HG02943 (cell line): ENCODE measurements around the gene IL10RB.
"Not testable (repeated sequence)": the region's sequence is repeated elsewhere in the genome, so short reads cannot be mapped to it uniquely, and the experiment has no call there.

ENCODE experiments used
- ATAC-seq: cut with Tn5 transposase; IDR thresholded peaks from one replicate; pipeline ENCODE4 v1.9.1; 2021; ENCODE audit warnings: mild to moderate bottlenecking, low read depth, moderate library complexity; ENCODE audit not compliant: unreplicated experiment

The IL10RB gene

DNA sequence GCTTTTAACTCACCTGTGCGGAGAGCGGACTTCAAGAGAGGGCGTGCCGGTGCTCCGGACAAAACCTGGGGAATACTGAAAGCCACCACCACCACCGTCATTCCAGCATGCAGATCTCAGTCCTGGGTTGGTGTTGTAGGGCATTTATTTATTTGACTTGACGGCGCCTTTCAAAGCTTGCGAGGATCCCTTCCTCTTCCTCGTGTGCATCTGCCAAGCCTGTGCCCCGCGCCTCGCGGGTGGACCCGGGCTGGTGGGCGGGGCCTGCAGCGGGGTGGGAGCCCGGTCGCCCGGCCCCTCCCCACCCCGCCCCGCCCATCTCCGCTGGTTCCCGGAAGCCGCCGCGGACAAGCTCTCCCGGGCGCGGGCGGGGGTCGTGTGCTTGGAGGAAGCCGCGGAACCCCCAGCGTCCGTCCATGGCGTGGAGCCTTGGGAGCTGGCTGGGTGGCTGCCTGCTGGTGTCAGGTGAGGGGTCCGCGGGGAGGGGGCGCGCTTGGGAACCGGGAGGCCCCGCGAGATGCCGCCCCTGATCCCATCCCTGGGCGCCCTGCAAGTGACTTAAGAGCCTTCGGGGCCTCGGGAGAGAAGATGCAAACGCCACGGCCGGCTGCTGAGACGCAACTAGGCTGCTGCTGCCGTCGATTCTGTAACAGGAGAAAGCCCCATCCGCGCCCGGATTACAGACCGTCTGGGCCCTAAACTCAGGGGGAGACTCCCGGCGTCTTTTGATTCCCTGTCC is at the start of gene IL10RB:
Gene IL10RB (plus strand): TSS at position 318 of the 739 bp plus-strand sequence. CDS start 99 bp downstream, at position 417.
- peak; percentile 35 for ATAC-seq

DNA sequence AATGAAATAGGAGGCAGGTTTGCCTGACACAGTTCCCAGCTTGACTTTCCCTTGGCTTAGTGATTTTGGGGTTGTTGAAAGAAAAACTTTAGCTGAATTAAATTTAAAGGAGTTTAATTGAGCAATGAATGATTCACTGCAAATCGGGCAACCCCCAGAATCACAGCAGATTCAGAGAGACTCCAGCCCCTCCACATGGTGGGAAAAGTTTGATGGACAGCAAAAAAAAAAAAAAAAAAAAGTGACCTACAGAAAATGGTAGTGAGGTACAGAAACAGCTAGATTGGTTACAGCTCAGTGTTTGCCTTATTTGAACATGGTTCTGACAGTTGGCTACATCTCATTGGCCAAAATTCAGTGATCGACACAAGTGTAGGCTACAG is 49.0 kb upstream of the IL10RB start:
- no peak for ATAC-seq

DNA sequence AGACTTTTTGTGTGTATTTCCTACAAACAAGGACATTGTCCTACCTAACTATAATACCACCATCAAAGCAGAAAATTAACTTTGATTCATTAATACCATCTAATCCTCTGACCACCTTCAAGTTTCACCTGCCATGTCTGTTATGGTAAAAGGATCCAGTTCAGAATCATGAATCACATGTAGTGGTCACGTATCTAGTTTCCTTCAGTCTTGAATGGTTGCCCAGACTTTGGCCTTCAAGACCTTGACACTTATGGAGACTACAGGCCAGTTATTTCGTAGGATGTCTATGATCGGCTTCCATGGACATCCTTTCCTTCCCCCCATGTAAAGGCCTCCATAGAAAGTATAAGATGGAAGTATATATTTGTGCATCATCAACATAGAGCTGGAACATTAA is 46.9 kb upstream of the IL10RB start:
- no peak for ATAC-seq

DNA sequence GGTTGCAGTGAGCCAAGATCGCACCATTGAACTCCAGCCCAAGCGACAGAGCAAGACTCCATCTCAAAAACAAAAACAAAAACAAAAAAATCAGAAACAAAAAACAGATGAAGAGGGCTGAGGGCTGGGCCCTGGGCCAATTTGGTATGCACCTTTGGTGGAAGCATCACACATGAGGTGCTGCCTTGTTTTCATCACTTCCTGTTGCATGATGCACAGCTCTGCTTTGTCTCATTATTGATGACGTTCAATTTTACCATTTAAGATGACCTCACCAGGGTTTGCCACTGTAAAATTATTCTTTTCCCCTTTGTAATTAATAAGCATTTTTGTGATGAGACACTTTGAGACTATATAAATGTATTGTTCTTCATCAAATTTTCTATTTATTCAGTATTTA is 46.2 kb upstream of the IL10RB start:
- no peak for ATAC-seq

DNA sequence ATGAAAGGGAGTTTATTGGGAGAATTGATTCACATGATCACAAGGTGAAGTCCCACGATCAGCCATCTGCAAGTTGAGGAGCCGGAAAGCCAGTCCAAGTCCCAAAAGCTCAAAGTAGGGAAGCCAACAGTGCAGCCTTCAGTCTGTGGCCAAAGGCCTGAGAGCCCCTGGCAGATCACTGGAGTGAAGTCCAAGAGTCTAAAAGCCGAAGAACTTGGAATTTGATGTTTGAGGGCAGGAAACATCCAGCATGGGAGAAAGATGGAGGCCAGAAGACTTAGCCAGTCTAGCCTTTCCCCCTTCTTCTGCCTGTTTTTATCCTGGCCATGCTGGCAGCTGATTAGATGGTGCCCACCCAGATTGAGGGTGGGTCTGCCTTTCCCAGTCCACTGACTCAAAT is 40.8 kb upstream of the IL10RB start:
- ATAC-seq, result not testable (repeated sequence)

- no peak for ATAC-seq
Observed at GRCh38 chr21:33228455-33228854, 37.7 kb upstream of the IL10RB start.

- no peak for ATAC-seq
Observed at GRCh38 chr21:33229099-33229783, 36.9 kb upstream of the IL10RB start.

DNA sequence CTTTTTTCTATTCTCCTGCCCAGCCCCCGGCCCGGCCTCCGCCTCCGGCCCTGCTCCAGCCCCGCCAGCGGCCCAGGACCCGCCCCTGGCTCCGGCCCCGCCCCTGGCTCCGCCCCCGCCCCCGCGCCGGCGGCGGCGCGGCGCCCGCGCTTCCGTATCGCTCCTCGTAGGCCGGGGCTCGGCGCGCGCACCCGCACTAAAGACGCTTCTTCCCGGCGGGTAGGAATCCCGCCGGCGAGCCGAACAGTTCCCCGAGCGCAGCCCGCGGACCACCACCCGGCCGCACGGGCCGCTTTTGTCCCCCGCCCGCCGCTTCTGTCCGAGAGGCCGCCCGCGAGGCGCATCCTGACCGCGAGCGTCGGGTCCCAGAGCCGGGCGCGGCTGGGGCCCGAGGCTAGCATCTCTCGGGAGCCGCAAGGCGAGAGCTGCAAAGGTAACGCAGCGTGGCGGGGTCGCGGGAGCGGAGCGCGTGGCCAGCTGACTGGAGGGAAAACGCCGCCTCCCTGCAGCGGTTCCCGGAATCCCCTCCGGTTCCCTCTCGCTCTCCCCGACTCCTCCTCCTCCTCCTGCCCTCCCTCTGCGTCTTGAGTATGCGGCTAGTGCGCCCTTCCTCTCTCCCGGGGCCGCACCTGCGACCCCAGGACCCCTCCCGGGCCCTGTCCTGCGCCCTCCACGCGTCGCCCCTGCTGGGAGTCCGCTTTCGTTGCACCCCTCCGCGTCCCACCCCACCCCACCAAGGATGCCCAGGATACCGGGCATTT is 36.2 kb upstream of the IL10RB start, which contains the start of gene IFNAR2:
Gene IFNAR2 (plus strand): TSS at position 155 of the 761 bp plus-strand sequence. CDS start 11,985 bp downstream, outside the sequence.
- peak; percentile 53 for ATAC-seq

GRCh38 chr21:33230545-33231324 is 35.4 kb upstream of the IL10RB start:
- ATAC-seq, result peak; percentile 19

DNA sequence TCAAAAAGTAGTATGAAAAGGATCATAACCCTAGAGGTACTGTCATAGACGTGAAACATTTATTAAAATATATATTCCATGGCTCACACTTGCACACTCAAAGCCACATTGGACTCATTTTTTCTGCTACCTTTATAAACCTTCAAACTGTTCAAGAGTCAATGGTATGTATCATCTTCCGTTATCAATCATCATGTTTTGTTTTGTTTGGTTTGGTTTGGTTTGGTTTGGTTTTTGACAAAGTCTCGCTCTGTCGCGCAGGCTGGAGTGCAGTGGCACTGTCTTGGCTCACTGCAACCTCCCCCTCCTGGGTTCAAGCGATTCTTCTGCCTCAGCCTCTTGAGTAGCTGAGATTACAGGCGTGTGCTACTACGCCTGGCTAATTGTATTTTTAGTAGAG is 34.6 kb upstream of the IL10RB start:
- no peak for ATAC-seq

- ATAC-seq, result no peak
Observed at GRCh38 chr21:33232291-33233034, 33.7 kb upstream of the IL10RB start.

DNA sequence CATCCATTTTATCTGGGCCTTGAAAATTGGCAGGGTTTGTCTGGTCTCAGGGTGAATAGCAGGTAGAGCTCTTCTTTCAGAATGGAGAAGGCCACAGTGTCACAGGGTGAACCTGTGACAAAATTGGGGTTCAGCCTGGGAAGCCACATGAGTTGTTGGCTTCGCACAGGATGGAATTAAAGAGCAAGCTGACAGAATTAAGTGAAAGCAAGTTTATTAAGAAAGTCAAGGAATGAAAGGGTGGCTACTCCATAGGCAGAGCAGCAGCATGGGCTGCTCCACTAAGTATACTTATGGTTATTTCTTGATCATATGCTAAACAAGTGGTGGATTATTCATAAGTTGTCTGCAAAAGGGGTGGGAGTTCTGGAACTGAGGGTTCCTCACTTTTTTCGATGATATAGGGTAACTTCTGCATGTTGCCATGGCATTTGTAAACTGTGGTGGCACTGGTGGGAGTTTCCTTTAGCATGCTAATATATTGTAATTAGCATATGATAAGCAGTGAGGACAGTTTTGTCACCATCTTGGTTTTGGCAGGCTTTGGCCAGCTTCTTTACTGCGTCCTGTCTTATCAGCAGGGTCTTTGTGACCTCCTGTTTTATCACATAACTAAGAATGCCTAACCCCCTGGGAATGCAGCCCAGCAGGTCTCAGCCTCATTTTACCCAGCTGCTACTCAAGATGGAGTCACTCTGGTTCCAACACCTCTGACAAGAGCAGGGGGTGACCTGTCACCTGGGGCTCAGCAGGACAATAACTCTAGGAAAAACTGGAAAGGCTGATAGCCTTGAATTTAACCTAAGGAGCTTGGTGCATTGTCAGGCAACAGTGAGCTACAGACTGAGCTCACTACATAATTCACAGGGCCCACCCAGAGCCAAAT is 31.3 kb upstream of the IL10RB start:
- ATAC-seq, result no peak

GRCh38 chr21:33236013-33236686 is 30.0 kb upstream of the IL10RB start:
- no peak for ATAC-seq

DNA sequence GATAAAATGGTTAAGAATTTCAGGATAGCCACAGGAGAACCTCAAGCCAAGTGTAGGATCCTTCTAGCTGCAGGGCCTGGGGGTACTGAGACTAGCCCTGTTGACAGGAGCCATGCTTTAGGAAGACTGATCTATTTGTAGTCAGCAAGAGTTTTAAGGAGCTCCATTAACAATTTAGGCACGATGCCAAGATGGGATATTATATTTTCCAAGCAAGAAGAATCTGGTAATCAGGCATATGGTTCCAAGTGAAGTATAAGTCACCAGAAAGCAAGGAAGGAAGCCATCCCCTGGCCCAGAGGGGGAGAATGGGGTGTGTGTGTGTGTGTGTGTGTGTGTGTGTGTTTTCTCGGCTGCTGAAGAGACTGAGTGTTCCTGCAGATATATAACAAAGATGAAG is 29.4 kb upstream of the IL10RB start:
- ATAC-seq, result no peak

GRCh38 chr21:33237486-33237885 is 28.7 kb upstream of the IL10RB start:
- ATAC-seq, result no peak

- no peak for ATAC-seq
Observed at GRCh38 chr21:33238146-33238545, 28.0 kb upstream of the IL10RB start.

DNA sequence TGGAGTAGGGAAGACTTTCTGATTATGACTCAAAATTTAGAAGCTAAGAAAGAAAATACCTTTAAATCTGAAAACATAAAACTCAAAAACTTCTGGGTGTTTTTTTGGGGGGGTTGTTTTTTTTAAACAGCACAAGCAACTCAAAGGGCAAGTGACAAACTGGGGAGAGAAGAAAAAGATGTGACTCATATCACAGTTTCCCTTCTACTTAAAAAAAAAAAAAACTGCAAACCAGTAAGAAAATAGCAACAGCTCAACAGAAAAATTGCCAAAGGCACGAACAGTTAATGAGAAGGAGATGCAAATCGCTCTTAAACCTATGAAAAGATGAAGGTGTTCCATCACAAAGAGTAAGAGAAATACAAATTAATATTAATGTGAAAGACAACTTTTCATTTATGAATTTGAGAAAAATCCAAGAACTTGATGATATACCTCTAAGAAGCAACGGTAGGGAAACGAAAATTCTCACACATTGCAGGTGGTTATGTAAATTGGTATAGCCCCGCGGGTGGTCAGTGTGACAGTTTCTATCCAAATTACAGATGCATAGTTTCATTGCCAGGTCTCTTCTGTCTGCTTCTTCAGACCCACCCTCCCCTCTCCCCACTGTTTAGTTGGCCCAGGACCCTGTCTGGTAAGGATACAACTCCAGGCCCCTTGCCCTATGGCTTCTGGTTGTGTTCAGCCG is 27.5 kb upstream of the IL10RB start:
- ATAC-seq, result peak; percentile 70
